Keratinocyte (primary cell): ENCODE data around the gene MPPED1. TPM values are rescaled to one million over a fixed set of nuclear protein-coding genes. Genes with fewer than 3 reads are reported as not detected.

Experiments used
- DNase-seq: peaks from one replicate; pipeline ENCODE4 v3.0.0-alpha.2; 2011; ENCODE audit warnings: low read depth, missing footprints, low spot score
- FAIRE-seq: peaks from 2 replicates; lab custom pipeline; 2011; peaks lifted over from hg19 to GRCh38; lab: Jason Lieb, UNC
- H2AFZ ChIP-seq: 2 replicates; pipeline ENCODE4 v1.6.0; 2012; ENCODE audit warnings: low read length, control low read depth, inconsistent platforms; ENCODE audit not compliant: control insufficient read depth
- H3K27ac ChIP-seq: 2 replicates; pipeline ENCODE4 v1.5.1; 2011; ENCODE audit warnings: low read length; ENCODE audit not compliant: control insufficient read depth, insufficient read depth
- H3K27me3 ChIP-seq: 3 replicates; pipeline ENCODE4 v1.6.0; 2011; ENCODE audit warnings: low read length; ENCODE audit not compliant: control insufficient read depth, insufficient read depth; ENCODE audit errors: extremely low read depth
- H3K36me3 ChIP-seq, 2 experiments: 2 replicates in 1 of 2; 3 replicates in 1 of 2; pipeline ENCODE4 v1.5.1; 2011; ENCODE audit warnings: low read length in 2 of 2, mild to moderate bottlenecking in 1 of 2; ENCODE audit not compliant: control insufficient read depth in 2 of 2, insufficient read depth in 2 of 2; ENCODE audit errors: extremely low read depth in 1 of 2
- H3K4me1 ChIP-seq: 3 replicates; pipeline ENCODE4 v1.5.1; 2011; ENCODE audit warnings: low read length; ENCODE audit not compliant: control insufficient read depth, insufficient read depth; ENCODE audit errors: extremely low read depth
- H3K4me2 ChIP-seq: 3 replicates; pipeline ENCODE4 v1.6.0; 2011; ENCODE audit warnings: low read depth, low read length; ENCODE audit not compliant: control insufficient read depth, insufficient read depth; ENCODE audit errors: extremely low read depth
- H3K4me3 ChIP-seq, 3 experiments: fragments of 200-600 bp in 1 of 3; sonication (generic) in 1 of 3; 2 replicates in 2 of 3; 3 replicates in 1 of 3; pipeline ENCODE4 v1.5.1; 2011 to 2016; ENCODE audit warnings: low read length in 3 of 3, mild to moderate bottlenecking in 3 of 3, control low read depth in 2 of 3, inconsistent platforms in 1 of 3, low read depth in 1 of 3, mixed read lengths in 1 of 3, mixed run types in 1 of 3, moderate library complexity in 1 of 3; ENCODE audit not compliant: control insufficient read depth in 2 of 3, insufficient read depth in 2 of 3; ENCODE audit errors: extremely low read depth in 1 of 3
- H3K79me2 ChIP-seq: 2 replicates; pipeline ENCODE4 v1.6.0; 2012; ENCODE audit warnings: low read length; ENCODE audit not compliant: control insufficient read depth, insufficient read depth
- H3K9ac ChIP-seq: 3 replicates; pipeline ENCODE4 v1.6.0; 2011; ENCODE audit warnings: low read length; ENCODE audit not compliant: control insufficient read depth, insufficient read depth; ENCODE audit errors: extremely low read depth
- H3K9me1 ChIP-seq: 3 replicates; pipeline ENCODE4 v1.6.0; 2011; ENCODE audit warnings: low read length; ENCODE audit not compliant: control insufficient read depth, insufficient read depth; ENCODE audit errors: extremely low read depth
- H3K9me3 ChIP-seq: 2 replicates; pipeline ENCODE4 v1.5.1; 2012; ENCODE audit warnings: low read depth, low read length; ENCODE audit not compliant: control insufficient read depth
- H4K20me1 ChIP-seq: 3 replicates; pipeline ENCODE4 v1.6.0; 2011; ENCODE audit warnings: low read length; ENCODE audit not compliant: control insufficient read depth, insufficient read depth; ENCODE audit errors: extremely low read depth
- EZH2 ChIP-seq: IDR thresholded peaks from one replicate; pipeline ENCODE4 v1.6.1; 2012; ENCODE audit warnings: inconsistent platforms, mild to moderate bottlenecking, low read length, moderate library complexity
- dilution Hi-C: fragments of 300-500 bp; cut with MboI; formaldehyde crosslinking; loops from one replicate; pipeline ENCODE4 v1.7.0; 2020; ENCODE audit warnings: low sequenced_read_pairs; ENCODE audit not compliant: extremely low pct_ligation_motif_present
- polyA plus RNA-seq, 5 experiments: library from polyadenylated mRNA; depleted of rRNA in 3 of 5; stranded (reverse) in 3 of 5; stranded (forward) in 1 of 5; unstranded in 1 of 5; fragments of >200 nt; gene quantifications; 1 replicate in 1 of 5; 2 replicates in 3 of 5; 3 replicates in 1 of 5; pipeline versions ENCODE4 v1.2.1 to v1.2.3, GENCODE V29; 2011 to 2012; ENCODE audit warnings: missing spikeins in 2 of 5, low read depth in 1 of 5, low replicate concordance in 1 of 5
- TF ChIP-seq, protein P1 (sequence below), 3 experiments: IDR thresholded peaks in 1 of 3; conservative IDR thresholded peaks in 1 of 3; optimal IDR thresholded peaks in 1 of 3; 2 replicates in 2 of 3; 3 replicates in 1 of 3; pipeline versions ENCODE3 to v1.5.1; 2011; ENCODE audit warnings: low read length in 3 of 3, mild to moderate bottlenecking in 3 of 3, moderate library complexity in 2 of 3, control low read depth in 1 of 3, inconsistent platforms in 1 of 3; ENCODE audit not compliant: insufficient read depth in 2 of 3; ENCODE audit errors: extremely low read depth in 1 of 3

Gene MPPED1
- polyA plus RNA-seq, 1 donor (not counting 4 experiments of a cell fraction or from before 2014, with no cell fraction given), result not detected

GRCh38 chr22:43412808-43413795, 1.3 kb downstream of the MPPED1 start:
- Histone ChIP-seq H3K9ac (no peak overlapping the region), H3K4me1 (no peaks in the 10 kb centered on the region), H3K4me2 (no peak overlapping the region), H3K36me3 (no peaks in the 10 kb centered on the region), H3K27me3 (peaks cover 65% of the 10 kb centered on the region), H3K27ac (no peak overlapping the region), H2AFZ (no peak overlapping the region), H3K4me3 (no peak overlapping the region), H3K79me2 (no peaks in the 10 kb centered on the region), H3K9me3 (no peaks in the 10 kb centered on the region), H3K9me1 (peaks cover 2% of the 10 kb centered on the region), H4K20me1 (peaks cover 2% of the 10 kb centered on the region)
- dilution Hi-C loops, result no loop called here
- FAIRE-seq, result no peak
- DNase-seq, result no peak
- no peak for TF ChIP-seq EZH2
- TF ChIP-seq, protein P1, sequence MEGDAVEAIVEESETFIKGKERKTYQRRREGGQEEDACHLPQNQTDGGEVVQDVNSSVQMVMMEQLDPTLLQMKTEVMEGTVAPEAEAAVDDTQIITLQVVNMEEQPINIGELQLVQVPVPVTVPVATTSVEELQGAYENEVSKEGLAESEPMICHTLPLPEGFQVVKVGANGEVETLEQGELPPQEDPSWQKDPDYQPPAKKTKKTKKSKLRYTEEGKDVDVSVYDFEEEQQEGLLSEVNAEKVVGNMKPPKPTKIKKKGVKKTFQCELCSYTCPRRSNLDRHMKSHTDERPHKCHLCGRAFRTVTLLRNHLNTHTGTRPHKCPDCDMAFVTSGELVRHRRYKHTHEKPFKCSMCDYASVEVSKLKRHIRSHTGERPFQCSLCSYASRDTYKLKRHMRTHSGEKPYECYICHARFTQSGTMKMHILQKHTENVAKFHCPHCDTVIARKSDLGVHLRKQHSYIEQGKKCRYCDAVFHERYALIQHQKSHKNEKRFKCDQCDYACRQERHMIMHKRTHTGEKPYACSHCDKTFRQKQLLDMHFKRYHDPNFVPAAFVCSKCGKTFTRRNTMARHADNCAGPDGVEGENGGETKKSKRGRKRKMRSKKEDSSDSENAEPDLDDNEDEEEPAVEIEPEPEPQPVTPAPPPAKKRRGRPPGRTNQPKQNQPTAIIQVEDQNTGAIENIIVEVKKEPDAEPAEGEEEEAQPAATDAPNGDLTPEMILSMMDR (optimal IDR thresholded peaks at IDR 0.05 in 1 of 3, IDR thresholded peaks at IDR 0.05 in 1 of 3, conservative IDR thresholded peaks at IDR 0.05 in 1 of 3; ENCODE audit: extremely low read depth in 1 of 3, insufficient read depth in 2 of 3, low read length in 3 of 3), result no peak

DNA sequence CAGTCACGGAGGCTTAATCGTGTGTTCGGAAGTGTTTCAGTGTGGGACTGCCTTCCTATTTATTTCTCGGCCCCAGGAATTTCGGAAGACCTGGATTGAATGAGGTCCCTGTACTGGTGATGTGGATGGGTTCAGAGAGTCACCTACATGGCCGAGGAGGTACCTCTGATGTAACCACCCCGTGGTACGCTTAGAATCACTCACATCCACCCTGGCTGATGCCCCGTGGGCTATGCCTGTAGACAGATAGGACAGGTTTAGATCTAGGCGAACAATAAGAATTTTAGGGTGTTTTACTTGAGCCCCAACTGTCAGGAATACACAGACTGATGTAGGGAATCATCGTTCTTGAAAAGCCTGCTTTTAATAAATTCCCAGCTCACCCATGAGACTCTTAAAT, 2.0 kb downstream of the MPPED1 start:
- Histone ChIP-seq H3K4me3 (no peak overlapping the region), H3K27me3 (peaks cover 66% of the 10 kb centered on the region), H2AFZ (no peak overlapping the region), H3K9me3 (no peaks in the 10 kb centered on the region), H3K4me2 (no peak overlapping the region), H3K9ac (no peak overlapping the region), H3K36me3 (no peaks in the 10 kb centered on the region), H3K27ac (no peak overlapping the region), H3K4me1 (no peaks in the 10 kb centered on the region), H3K9me1 (peaks cover 2% of the 10 kb centered on the region), H4K20me1 (peaks cover 2% of the 10 kb centered on the region), H3K79me2 (no peaks in the 10 kb centered on the region)
- TF ChIP-seq EZH2, result no peak
- TF ChIP-seq, protein P1 (optimal IDR thresholded peaks at IDR 0.05 in 1 of 3, IDR thresholded peaks at IDR 0.05 in 1 of 3, conservative IDR thresholded peaks at IDR 0.05 in 1 of 3; ENCODE audit: extremely low read depth in 1 of 3, insufficient read depth in 2 of 3, low read length in 3 of 3), result no peak
- DNase-seq (no peak), FAIRE-seq (no peak)
- dilution Hi-C loops, result no loop called here
